ENCODE results near the gene VPS25.

- TF ChIP-seq FOXM1 (IDR thresholded peaks at IDR 0.05; ENCODE audit: borderline replicate concordance) (no peak), SUZ12 (IDR thresholded peaks at IDR 0.05) (no peak), SP1 (IDR thresholded peaks at IDR 0.05) (no peak), PKNOX1 (IDR thresholded peaks at IDR 0.05) (no peak), TARDBP (IDR thresholded peaks at IDR 0.05) (no peak), FOXA1 (IDR thresholded peaks at IDR 0.05) (no peak)
Measured at GRCh38 chr17:42827472-42827871, 54.2 kb downstream of the VPS25 start.
